ENCODE results near the gene EXOC4.

Gene EXOC4

DNA sequence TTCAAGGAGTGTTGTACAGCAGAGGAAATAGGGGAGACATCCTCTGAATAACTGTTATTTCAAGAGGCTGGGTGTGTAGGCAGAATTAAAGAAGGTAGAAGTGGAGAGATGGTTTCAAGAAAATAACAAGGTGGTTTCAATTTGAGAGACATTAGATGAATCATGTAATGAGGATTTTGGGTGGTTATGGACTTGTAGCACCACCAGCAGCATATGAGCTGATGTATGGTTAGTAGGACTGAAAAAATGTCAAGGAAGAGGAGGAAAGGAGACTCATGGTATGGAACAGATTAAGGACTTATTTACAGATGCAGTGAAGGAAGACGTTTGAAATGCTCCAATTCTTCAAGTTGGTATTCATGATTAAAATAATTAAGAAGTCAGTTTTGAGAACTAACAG lies 166.2 kb downstream of the EXOC4 start:
- no peak for DNase-seq (ENCODE audit: low read depth in 1 of 2, low spot score in 1 of 2)

DNA sequence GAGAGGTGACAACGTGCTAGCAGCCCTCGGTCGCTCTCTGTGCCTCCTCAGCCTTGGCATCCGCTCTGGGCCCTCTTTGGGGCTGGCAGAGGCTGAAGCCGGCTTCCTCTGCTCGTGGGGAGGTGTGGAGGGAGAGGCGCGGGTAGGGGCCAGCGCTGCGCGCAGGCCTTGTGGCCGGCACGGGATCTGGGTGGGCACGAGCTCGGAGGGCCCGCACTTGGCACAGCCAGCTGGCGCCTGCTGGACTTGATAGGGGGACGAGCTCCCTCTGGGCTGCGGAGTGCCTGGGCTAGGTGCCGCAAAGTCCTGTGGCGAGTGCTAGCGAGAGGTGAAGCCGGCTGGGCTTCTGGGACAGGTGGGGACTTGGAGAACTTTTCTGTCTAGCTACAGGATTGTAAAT lies 170.7 kb downstream of the EXOC4 start:
- no peak for DNase-seq (ENCODE audit: low read depth in 1 of 2, low spot score in 1 of 2)

DNA sequence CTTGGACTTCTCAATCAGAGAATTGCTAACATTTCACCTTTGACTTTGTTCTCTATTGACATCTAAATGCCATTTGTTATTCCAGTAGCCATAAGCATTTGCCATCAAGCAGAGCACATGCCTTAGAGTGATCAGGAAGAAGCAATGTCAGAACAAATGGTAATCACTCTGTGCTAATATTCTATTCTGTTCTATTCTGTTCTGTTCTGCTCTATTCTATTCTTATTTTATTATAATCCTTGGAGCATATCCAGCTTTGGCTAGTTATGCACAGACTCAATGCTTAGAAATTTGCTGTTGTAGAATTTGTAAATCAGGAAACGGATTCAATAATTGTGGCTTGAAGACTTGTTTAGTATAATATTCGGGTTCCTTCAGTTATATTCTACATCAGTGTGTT lies 175.4 kb downstream of the EXOC4 start:
- no peak for DNase-seq (ENCODE audit: low read depth in 1 of 2, low spot score in 1 of 2)

DNA sequence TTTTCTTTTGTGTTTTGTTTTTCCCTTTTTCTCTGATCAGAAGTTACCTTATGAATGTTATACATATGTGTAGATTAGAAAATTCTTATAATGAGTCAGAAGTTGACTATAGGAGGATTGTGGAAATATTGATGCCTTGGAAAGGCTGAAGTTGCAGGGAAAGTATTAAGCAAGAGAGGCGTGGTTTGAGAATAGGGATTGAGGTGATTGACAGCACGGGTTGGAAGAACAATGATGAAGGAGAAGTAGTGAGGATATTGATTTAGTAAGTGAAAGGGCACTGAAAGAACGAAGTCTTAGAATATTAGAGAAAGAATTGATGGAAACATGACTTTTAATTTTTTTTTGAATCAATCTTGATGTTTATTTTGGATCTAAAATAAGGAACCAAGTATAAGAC lies 176.0 kb downstream of the EXOC4 start:
- no peak for DNase-seq (ENCODE audit: low read depth in 1 of 2, low spot score in 1 of 2)

DNA sequence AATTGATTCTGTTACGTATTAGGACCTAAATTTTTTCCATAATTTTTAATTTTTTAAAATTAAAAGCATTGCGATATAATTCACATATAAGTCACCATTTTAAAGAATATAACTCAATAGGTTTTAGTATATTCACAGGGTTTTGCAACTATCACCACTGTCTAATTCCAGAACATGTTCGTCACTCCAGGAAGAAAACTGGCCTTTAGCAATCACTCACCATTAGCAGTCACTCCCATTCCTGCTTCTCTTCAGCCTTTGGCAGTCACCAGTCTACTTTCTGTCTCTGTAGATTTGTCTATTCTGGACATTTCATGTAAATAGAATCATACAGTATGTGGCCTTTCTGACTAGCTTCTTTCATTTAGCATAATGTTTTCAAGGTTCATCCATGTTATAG lies 176.5 kb downstream of the EXOC4 start:
- DNase-seq (ENCODE audit: low read depth in 1 of 2, low spot score in 1 of 2), result no peak

DNA sequence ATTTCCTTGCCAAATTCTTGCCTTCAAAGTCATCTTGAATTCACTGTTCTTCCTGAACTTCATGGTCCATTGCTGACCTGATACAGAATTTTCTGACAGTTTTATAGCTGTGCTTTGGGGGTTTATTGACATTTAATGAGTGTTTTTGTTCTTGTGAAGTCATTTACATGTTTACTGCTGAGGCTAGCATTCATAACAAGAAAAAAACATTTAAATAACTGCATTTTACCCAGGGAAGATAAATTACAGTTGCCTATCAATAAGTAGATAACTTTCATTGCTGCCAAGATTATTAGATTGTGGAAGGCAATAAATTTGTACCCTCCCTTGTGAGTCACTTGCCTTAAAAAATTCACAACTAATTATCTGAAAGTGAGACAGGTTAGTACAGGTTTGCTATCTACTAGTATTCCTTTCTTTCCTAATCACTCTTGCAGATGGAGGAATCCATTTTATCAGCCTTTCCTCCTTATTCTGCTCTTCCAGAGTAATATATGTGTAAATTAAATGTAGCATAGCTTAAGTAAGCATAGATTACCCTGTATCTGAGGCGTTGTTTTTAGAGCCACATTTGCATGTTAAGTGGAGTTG lies 178.4 kb downstream of the EXOC4 start:
- no peak for DNase-seq (ENCODE audit: low read depth in 1 of 2, low spot score in 1 of 2)

DNA sequence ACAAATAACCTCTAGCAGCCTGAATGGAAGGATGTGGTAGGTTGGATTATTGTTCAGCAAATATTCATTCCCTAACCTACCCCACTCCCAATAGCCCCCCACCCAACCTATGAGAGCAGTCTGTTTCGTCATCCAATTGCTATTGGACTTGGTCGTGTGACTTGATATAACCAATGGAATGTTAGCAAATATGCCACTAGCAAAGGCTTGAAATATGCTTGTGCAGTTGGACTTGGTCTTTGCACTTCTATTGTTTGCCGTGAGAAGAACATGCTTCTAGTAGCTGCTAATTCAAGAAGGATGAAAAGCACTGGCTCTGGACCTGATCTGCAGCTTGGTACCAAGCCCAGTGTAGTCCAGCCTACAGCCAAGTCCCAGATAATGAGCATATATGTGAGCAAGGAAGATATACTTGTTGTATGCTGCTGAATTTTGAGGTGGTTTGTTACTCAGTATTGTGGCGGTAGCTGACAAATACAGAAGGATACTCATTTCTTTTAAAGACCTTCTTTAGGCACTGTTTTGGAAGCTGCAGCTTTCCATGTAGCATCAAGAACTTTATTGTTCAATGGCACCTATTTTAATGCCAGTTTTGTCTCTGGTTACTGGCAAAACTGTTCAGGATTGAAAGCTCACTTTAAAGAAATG lies 180.4 kb downstream of the EXOC4 start:
- no peak for DNase-seq (ENCODE audit: low read depth in 1 of 2, low spot score in 1 of 2)

DNA sequence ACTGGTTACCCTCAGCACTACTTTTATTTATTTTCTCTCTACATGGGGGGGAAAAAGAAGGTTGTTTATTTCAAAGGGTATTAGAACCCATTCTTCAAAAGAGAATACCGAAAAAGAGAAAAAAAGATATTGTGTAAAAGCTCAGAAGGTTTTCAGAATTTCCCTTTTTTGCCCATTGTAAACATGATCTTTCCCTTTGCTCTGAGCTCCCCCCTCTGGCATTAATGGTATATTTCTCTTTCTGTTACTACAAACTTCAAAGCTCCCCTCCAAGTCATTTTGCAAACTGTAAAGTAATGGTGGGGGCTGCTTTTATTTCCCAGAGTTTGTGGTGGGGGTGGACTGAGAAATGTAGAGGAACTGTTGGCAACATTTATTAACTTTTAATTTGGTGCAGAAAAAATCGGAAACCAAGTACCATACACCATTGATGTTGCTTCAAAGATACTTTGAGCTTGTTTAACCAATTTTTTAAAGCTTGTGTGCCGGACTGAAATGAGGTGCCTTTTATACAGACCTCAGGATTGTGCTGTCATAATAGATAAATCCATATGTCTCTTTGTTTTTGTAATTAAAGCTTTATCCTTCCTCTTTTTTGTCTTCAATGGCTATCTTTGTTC lies 181.5 kb downstream of the EXOC4 start:
- DNase-seq (ENCODE audit: low read depth in 1 of 2, low spot score in 1 of 2), result no peak

DNA sequence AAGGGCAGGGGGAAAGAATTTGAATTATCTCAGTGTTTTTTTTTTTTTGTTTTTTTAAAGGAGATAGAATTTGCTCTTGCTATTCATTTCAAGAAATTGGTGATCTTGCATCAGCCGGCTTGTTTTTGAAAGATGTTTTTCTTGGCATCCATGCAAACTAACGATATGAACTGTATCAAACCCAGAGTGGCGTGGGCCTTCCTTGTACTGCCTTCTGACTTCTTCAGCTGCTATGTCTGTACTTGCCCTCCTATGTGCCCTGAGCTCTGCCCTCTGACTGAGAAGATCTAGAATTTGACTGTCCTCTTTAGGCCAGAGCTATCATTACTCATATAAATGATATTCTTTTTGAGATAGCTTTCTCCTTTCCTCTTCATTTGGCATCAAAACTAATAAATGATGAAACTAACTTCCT lies 183.1 kb downstream of the EXOC4 start:
- no peak for DNase-seq (ENCODE audit: low read depth in 1 of 2, low spot score in 1 of 2)

DNA sequence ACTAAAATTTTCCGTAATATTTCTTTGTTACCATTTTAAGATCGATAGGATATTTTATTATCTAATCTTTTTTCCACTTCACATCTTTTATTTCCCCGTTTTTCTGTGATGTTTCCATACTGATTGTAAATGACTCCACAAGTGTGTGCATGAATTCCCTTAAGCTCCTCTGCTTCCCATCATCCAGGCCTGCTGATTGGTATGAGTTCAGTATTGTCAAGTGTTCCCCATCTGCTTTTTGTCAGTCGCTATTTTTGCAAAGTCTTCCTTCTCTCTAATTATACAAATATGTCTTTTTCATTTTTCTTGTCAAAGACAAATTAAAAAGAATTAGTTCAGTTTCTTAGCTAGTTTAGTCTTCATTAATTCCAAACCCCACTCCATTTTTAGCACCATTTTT lies 184.7 kb downstream of the EXOC4 start:
- no peak for DNase-seq (ENCODE audit: low read depth in 1 of 2, low spot score in 1 of 2)

DNA sequence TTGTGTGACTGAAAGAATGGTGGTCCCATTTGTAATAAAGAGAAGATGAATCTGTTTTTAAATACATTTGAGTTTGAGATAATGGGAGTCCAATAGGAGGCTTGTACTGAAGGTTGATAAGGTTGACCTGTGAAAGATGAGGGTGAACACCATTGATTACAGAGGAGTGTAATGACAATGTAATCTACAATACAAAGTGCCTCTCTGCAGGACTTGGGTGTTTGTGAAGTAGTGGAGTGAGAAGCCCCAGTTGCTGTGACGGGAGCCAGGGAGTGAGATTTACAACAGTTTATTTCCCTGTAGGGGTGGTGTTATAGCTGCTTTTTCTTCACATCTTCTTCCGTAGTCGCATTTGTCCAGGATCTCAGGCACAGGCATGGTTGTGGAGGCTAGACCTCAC lies 189.9 kb downstream of the EXOC4 start:
- no peak for DNase-seq (ENCODE audit: low read depth in 1 of 2, low spot score in 1 of 2)

DNA sequence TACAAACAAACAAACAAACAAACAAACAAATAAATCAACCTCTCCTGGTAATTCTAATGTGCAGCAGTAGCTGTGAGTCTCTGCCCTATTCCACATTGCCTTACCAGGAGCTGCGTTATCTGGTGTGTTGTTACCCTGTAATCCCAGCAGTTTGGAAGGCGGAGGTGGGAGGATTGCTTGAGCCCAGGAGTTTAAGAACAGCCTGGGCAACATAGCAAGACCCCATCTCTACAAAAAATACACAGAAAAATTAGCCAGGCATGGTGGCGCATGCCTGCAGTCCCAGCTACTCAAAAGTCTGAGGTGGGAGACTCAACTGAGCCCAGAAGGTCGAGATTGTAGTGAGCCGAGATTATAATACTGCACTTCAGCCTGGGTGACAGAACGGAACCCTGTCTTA lies 192.7 kb downstream of the EXOC4 start:
- no peak for DNase-seq (ENCODE audit: low read depth in 1 of 2, low spot score in 1 of 2)

DNA sequence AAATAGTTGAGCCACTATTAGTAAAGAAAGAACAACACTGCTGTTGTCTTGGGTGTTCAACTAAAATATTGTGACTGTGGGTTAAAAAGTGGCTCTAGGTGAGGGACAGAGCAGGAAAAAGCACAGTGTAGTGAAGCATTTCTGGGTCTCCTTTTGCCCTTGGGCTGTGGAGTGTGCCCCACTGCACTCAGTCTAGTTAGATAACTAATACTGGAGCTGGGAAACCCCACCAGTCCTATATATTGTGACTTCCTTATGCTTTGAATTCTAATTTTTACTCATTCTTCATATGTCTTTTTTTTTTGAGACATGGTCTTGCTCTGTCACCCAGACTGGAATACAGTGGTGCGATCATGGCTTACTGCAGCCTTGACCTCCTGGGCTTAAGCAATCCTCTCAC lies 195.1 kb downstream of the EXOC4 start:
- no peak for DNase-seq (ENCODE audit: low read depth in 1 of 2, low spot score in 1 of 2)

DNA sequence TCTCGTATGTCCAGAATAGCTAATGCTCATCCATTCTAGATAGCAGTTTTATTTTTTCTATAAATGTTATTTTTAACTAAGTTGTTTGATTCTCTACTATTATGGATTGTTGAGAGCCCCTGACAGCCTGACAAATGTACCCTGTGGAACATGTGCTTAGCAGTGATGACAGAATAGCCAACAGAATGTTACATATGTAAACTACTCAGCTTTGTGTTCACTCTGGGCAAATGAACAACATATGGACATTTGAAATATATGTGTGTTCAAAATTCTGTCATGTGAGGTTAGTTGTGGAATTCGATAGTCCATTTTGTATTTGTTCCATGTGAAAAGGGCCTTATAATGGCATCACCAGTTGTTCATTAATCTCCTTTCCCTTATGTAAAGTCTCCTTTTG lies 199.7 kb downstream of the EXOC4 start:
- DNase-seq (ENCODE audit: low read depth in 1 of 2, low spot score in 1 of 2), result no peak

DNA sequence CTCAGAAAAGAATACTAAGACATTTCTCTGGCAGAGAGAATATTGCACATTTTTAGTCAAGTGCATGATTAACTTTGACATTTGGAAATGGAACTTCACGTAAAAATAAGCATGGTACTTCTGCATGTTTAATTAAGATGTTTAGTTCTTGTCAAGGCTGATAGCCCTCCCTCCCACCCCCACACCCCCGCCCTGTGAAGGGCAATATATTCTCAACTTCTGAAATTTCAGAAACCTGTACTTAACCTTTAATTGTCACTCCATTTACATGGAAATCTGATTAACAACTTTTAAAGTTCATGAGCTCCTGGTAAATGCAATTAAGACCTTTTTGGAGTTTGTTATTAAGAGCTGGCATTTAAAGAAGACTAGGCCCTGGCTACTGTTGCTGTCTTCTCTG lies 205.8 kb downstream of the EXOC4 start:
- no peak for DNase-seq (ENCODE audit: low read depth in 1 of 2, low spot score in 1 of 2)

DNA sequence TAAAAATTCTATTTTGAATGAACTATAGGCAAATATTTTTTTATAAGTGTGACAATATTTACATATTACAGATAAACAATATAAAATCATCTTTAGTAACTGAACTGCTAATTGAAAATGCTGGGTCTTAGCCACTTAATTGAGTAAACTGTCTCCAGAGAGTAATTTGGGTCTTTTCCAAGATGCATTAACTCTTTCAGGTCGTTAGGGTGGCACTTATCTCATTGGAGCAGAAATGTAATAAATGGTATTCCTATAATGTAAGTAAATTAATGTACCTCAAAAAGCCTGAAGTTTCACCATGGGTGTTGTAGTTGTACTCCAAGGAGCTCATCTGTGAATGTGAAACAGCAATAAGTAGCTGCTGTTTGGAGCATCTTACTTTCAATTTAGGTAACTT lies 208.5 kb downstream of the EXOC4 start:
- DNase-seq (ENCODE audit: low read depth in 1 of 2, low spot score in 1 of 2), result no peak

DNA sequence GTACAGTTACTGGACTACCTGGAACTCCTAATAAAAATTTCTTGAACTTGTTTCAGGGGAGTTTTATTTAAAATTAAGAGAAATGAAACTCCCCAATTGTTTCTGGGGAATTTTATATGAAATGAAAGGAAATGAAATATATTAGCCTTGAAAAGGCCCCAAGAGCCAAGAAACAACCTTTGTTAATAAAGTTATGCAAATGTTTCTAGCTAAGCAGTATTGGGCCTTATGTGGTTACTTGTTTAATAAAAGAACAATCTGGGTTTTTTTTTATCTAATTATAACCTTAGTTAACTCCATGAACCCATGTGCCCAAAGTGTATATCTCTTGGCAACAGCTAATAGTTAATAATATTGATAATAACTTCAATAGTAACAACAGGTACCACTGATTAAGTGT lies 222.8 kb downstream of the EXOC4 start:
- DNase-seq (ENCODE audit: low read depth in 1 of 2, low spot score in 1 of 2), result no peak

DNA sequence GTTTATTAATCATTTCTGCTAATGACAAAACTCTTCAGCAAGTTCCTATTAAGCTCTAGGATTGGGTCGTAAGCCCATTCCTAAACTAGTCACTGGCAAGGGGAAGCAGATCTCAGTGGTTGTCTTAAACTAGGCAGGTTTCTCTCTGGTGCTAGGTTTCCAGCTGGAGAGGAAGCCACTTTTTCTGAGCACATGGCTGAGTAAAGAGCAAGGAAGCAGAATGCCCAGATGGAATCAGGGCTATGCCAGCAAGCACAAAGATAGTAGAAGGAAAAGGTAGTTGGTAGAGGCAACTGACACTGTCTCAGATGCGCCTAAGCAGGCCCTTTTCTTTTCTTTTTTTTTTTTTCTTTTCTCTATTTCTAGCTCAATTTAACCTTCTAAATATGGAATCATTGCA lies 224.9 kb downstream of the EXOC4 start:
- no peak for DNase-seq (ENCODE audit: low read depth in 1 of 2, low spot score in 1 of 2)

DNA sequence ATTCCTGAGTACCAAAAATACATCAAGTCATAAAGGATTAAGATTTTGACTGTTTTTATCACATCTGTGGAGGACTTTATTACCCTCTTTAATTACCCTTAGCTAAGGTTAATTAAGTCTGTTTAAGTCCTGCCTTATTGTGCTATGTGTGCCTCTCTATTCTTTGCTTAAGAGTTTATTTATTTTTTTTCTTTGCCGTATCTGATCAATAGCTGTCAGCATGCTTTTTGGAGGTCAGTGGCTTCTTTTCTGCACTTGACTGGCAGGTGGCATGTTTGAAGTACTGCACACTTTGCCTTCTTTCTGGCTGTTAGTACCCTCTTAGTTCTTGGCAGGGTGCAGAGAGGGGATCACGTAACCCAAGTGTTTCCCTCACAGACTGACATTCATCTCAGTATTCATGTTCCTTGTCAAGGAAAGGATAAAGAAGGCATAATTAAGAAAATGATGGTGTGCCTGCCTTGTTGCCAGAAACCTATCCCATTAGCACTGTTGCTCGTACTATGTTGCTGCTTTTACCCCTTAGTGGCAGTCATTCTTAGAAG lies 225.8 kb downstream of the EXOC4 start:
- DNase-seq (ENCODE audit: low read depth in 1 of 2, low spot score in 1 of 2), result no peak

DNA sequence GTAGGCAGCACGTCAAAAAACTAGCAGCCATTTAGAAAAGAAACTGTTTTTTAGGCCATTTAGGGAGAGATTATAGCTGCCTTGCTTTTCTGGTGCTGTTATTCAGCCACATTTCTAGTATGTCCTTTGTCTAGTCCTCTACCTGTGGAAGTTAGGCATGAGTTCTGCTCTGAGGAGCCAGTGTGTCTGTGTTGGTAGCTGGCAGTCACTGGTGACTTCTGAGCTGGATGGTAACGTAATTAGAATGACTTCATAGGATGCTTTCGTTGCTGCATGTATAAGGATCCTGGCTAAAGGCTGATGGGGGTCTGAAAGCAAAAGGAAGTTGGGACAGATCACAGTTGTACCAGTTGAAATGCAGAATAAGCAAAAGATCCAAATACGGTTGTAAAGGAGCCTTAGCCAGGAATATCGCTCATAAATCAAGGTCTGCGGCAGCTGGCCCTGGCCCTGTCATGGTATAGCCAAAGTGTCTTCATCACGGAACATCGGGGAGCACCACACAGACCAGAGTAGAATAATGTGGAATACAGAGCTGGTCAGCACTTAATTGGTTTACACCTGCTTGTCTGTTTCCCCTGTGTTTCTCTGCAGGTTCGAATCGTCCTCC lies 226.7 kb downstream of the EXOC4 start:
- DNase-seq (ENCODE audit: low read depth in 1 of 2, low spot score in 1 of 2), result no peak

DNA sequence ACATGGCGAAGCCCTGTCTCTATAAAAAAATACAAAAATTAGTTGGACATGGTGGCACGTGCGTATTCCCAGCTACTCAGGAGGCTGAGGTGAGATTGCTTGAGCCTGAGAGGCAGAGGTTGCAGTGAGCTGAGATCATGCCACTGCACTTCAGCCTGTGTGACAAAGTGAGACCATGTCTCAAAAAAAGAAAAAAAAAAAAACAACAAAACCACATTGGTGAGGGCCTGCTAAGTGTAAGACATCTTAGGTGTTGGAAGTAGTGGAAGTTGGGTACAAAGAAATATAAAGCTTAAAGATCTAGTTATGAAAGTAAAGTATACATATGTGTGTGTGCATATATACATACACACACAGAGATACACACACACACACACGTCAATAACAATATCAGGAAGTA lies 228.0 kb downstream of the EXOC4 start:
- no peak for DNase-seq (ENCODE audit: low read depth in 1 of 2, low spot score in 1 of 2)

DNA sequence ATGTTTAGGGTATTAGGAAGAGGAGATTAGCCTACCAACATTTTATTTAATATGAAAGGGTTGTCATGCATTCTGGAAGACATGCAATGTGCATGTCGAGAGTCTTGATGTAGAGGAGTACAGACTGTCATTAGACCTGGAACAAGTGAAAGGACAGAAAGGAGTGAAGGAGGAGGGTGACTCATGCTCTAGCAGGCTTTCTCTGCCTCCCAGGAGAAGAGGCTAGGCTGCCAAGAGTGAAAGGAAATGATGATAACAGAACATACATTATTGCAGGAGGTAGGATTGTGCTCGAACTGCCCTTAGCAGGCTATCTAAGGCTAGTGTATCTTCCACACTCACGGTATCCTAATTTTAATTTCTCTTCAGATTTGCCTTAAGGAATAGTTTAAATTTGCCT lies 228.8 kb downstream of the EXOC4 start:
- no peak for DNase-seq (ENCODE audit: low read depth in 1 of 2, low spot score in 1 of 2)

Measured in activated CD4-positive, alpha-beta T cell treated with anti-CD3 and anti-CD28 coated beads, Interleukin-2, amount 50 U/mL, for 24 hours (primary cell).